Naive thymus-derived CD4-positive, alpha-beta T cell (primary cell): ENCODE measurements around the gene C2CD2L. TPM values are rescaled to one million over a fixed set of nuclear protein-coding genes. Genes with fewer than 3 reads are reported as not detected.

ENCODE experiments used
- ATAC-seq: fragments of 150-1000 bp; cut with Tn5 transposase; 2 replicates; pipeline ENCODE4 v1.10.0; 2021; ENCODE audit warnings: mild to moderate bottlenecking, moderate library complexity
- CTCF ChIA-PET: fragments of 350-600 bp; sonication (Branson Sonifier 250); formaldehyde crosslinking; loops from one replicate; lab custom pipeline; 2021; ENCODE audit warnings: antibody characterized with exemption; lab: Charles Lee
- POLR2A ChIA-PET: fragments of 350-600 bp; sonication (Branson Sonifier 250); formaldehyde crosslinking; loops from one replicate; lab custom pipeline; 2021; ENCODE audit warnings: antibody characterized with exemption, inconsistent platforms; lab: Charles Lee
- DNase-seq, 9 donors: peaks; one replicate each; pipeline versions ENCODE4 v3.0.0 to v3.0.0-alpha.2; 2020 to 2022; ENCODE audit warnings: mixed read lengths in 1 of 9
- H3K27ac ChIP-seq: one replicate; pipeline ENCODE4 v1.7.0; 2013; ENCODE audit warnings: mild to moderate bottlenecking, low read depth, low read length, moderate library complexity
- H3K27me3 ChIP-seq, 2 donors: one replicate each; pipeline ENCODE4 v1.7.0; 2013; ENCODE audit warnings: low read length in 2 of 2, mild to moderate bottlenecking in 2 of 2, moderate library complexity in 2 of 2; ENCODE audit not compliant: control insufficient read depth in 2 of 2, insufficient read depth in 2 of 2
- H3K36me3 ChIP-seq, 3 experiments: 1 replicate in 2 of 3; 2 replicates in 1 of 3; pipeline ENCODE4 v1.7.0; 2013; ENCODE audit warnings: low read length in 3 of 3, mild to moderate bottlenecking in 3 of 3, moderate library complexity in 1 of 3; ENCODE audit not compliant: insufficient read depth in 3 of 3, control insufficient read depth in 2 of 3
- H3K4me1 ChIP-seq, 2 donors: one replicate each; pipeline ENCODE4 v1.7.0; 2013; ENCODE audit warnings: low read length in 2 of 2, mild to moderate bottlenecking in 2 of 2, moderate library complexity in 1 of 2; ENCODE audit not compliant: control insufficient read depth in 2 of 2, insufficient read depth in 2 of 2
- H3K4me3 ChIP-seq: 2 replicates; pipeline ENCODE4 v1.7.0; 2013; ENCODE audit warnings: mild to moderate bottlenecking, low read length
- H3K9me3 ChIP-seq, 3 experiments: 1 replicate in 2 of 3; 2 replicates in 1 of 3; pipeline ENCODE4 v1.7.0; 2013; ENCODE audit warnings: low read length in 3 of 3; ENCODE audit not compliant: control insufficient read depth in 2 of 3
- H3K27ac Mint-ChIP-seq, 9 donors: one replicate each; pipeline ENCODE4 v1.8.0; 2020 to 2022; ENCODE audit warnings: mixed read lengths in 9 of 9, mild to moderate bottlenecking in 8 of 9, moderate library complexity in 5 of 9, inconsistent platforms in 2 of 9
- H3K27me3 Mint-ChIP-seq, 5 donors: one replicate each; pipeline ENCODE4 v1.8.0; 2021 to 2022; ENCODE audit warnings: mixed read lengths in 5 of 5, mild to moderate bottlenecking in 1 of 5
- H3K36me3 Mint-ChIP-seq, 5 donors: one replicate each; pipeline ENCODE4 v1.8.0; 2020 to 2022; ENCODE audit warnings: mixed read lengths in 5 of 5, mild to moderate bottlenecking in 3 of 5, inconsistent platforms in 1 of 5
- H3K4me1 Mint-ChIP-seq, 7 donors: one replicate each; pipeline ENCODE4 v1.8.0; 2020 to 2022; ENCODE audit warnings: mixed read lengths in 7 of 7, mild to moderate bottlenecking in 3 of 7, inconsistent platforms in 1 of 7
- H3K4me3 Mint-ChIP-seq, 10 donors: one replicate each; pipeline ENCODE4 v1.8.0; 2020 to 2022; ENCODE audit warnings: mild to moderate bottlenecking in 10 of 10, mixed read lengths in 10 of 10, moderate library complexity in 6 of 10, inconsistent platforms in 2 of 10
- H3K9me3 Mint-ChIP-seq, 11 donors: one replicate each; pipeline ENCODE4 v1.8.0; 2020 to 2022; ENCODE audit warnings: mixed read lengths in 11 of 11, mild to moderate bottlenecking in 4 of 11, inconsistent platforms in 1 of 11, moderate library complexity in 1 of 11
- intact Hi-C, 2 donors: fragments of 100-400 bp; cut with micrococcal nuclease; formaldehyde crosslinking; loops; one replicate each; pipeline ENCODE4 v1.15.1; 2023
- polyA plus RNA-seq, 2 donors: library from polyadenylated mRNA; unstranded; fragments of 300-500 nt; fragmentation: Illumina TruSeq; gene quantifications; one replicate each; pipeline ENCODE4 v1.2.3, GENCODE V29; 2021
- total RNA-seq, 6 experiments: library from RNA in 5 of 6; stranded (reverse) in 5 of 6; gene quantifications; 1 replicate in 5 of 6; 2 replicates in 1 of 6; pipeline ENCODE4 v1.2.3 and lab custom pipeline; 2021 to 2026

Gene C2CD2L
- total and polyA plus RNA-seq, 7 experiments from 2014 or later: 2.7 to 40.7 (median 29.8) TPM

GRCh38 chr11:119118227-119118626, 11.1 kb downstream of the C2CD2L start:
- ATAC-seq (no peak), DNase-seq (no peak)
- Mint-ChIP-seq H3K4me1 (peaks cover 42 to 67% (median 57%) of the 10 kb centered on the region in 7 donors), H3K9me3 (no peaks in the 10 kb centered on the region), H3K36me3 (peaks cover 5 to 35% (median 15%) of the 10 kb centered on the region in 5 donors), H3K27ac (peak overlapping the region in 1 of 9 donors; percentile 43), H3K27me3 (no peaks in the 10 kb centered on the region), H3K4me3 (peak overlapping the region in 1 of 10 donors; percentile 41)
- peaks cover 0 to 27% (median under 1%) of the 10 kb centered on the region in 3 experiments for H3K36me3 ChIP-seq
- H3K4me1 ChIP-seq: peaks cover 17 to 43% of the 10 kb centered on the region in 2 donors
- H3K27me3 ChIP-seq: no peaks in the 10 kb centered on the region
- ChIA-PET CTCF (interaction anchor here (1.9 kb wide), 1 partner anchor 16 kb away, joined by 9 read pairs; the partner anchor contains the start of gene DPAGT1), POLR2A (interaction anchor here (0.6 to 16.1 kb wide), 5 partner anchors 18 to 670 kb away, joined by 3 to 435 read pairs (median 3); partner anchors contain the start of genes C2CD2L, DPAGT1 and VPS11)
- H3K4me3 ChIP-seq: no peak overlapping the region
- no peak overlapping the region for H3K27ac ChIP-seq
- no peaks in the 10 kb centered on the region for H3K9me3 ChIP-seq
- intact Hi-C loops: no loop called here

GRCh38 chr11:119118946-119119345, 11.8 kb downstream of the C2CD2L start:
- no peaks in the 10 kb centered on the region for H3K9me3 ChIP-seq
- Mint-ChIP-seq H3K4me1 (peaks cover 47 to 69% (median 57%) of the 10 kb centered on the region in 7 donors), H3K36me3 (peaks cover 5 to 34% (median 13%) of the 10 kb centered on the region in 5 donors), H3K27me3 (no peaks in the 10 kb centered on the region), H3K9me3 (no peaks in the 10 kb centered on the region), H3K4me3 (no peak overlapping the region), H3K27ac (no peak overlapping the region)
- no peak for ATAC-seq
- no peak overlapping the region for H3K27ac ChIP-seq
- H3K36me3 ChIP-seq: peaks cover 0 to 22% (median under 1%) of the 10 kb centered on the region in 3 experiments
- ChIA-PET POLR2A (interaction anchor here (0.6 to 16.1 kb wide), 5 partner anchors 18 to 671 kb away, joined by 3 to 435 read pairs (median 3); partner anchors contain the start of genes C2CD2L, DPAGT1 and VPS11), CTCF (interaction anchor here (0.8 to 1.9 kb wide), 2 partner anchors 17 to 237 kb away, joined by 3 to 9 read pairs; partner anchors contain the start of gene DPAGT1)
- no peak overlapping the region for H3K4me3 ChIP-seq
- no peaks in the 10 kb centered on the region for H3K27me3 ChIP-seq
- no peak for DNase-seq
- peaks cover 17 to 43% of the 10 kb centered on the region in 2 donors for H3K4me1 ChIP-seq
- intact Hi-C loops: no loop called here

- Histone ChIP-seq H3K36me3 (peaks cover 0 to 21% (median 4%) of the 10 kb centered on the region in 3 experiments), H3K27me3 (no peaks in the 10 kb centered on the region), H3K9me3 (no peaks in the 10 kb centered on the region), H3K4me3 (peak overlapping the region; percentile 71), H3K4me1 (peaks cover 17 to 27% of the 10 kb centered on the region in 2 donors), H3K27ac (peak overlapping the region; percentile 72)
- Mint-ChIP-seq H3K36me3 (peaks cover 5 to 26% (median 10%) of the 10 kb centered on the region in 5 donors), H3K9me3 (no peaks in the 10 kb centered on the region), H3K27me3 (no peaks in the 10 kb centered on the region), H3K4me3 (peak overlapping the region; percentile 86 to 98 (median 94)), H3K27ac (peak overlapping the region; percentile 78 to 98 (median 95)), H3K4me1 (peaks cover 38 to 64% (median 55%) of the 10 kb centered on the region in 7 donors)
- DNase-seq (peak in 1 of 9 donors; percentile 16), ATAC-seq (no peak)
- ChIA-PET POLR2A (interaction anchor here (0.7 to 16.1 kb wide), 12 partner anchors 9 to 164 kb away, joined by 3 to 435 read pairs (median 3); partner anchors contain the start of genes C2CD2L, DPAGT1, NLRX1 and VPS11), CTCF (interaction anchor here (1.4 to 2.1 kb wide), 3 partner anchors 18 to 64 kb away, joined by 3 to 9 read pairs (median 6); partner anchors contain the start of gene DPAGT1)
- intact Hi-C loops: loop anchor here (1.0 to 5.0 kb wide), 15 partner anchors 13 to 683 kb away; partner anchors contain the start of genes C2CD2L (in 2 of the 2), HYOU1 (in 2 of the 2), RPS25 (in 2 of the 2) and TRAPPC4 (in 2 of the 2)
These were observed 13.5 kb downstream of the C2CD2L start for GRCh38 chr11:119120639-119121007.

GRCh38 chr11:119121008-119121810, 14.1 kb downstream of the C2CD2L start, which contains the start of gene HINFP:
Gene HINFP, plus strand, starts transcription at chr11:119121580. Its CDS starts 5,365 bp downstream, at chr11:119126945.
- Mint-ChIP-seq H3K9me3 (no peaks in the 10 kb centered on the region), H3K4me1 (peaks cover 34 to 58% (median 50%) of the 10 kb centered on the region in 7 donors)

GRCh38 chr11:119121811-119122124, 14.6 kb downstream of the C2CD2L start:
- ChIA-PET CTCF (interaction anchor here (0.7 to 2.1 kb wide), 3 partner anchors 12 to 68 kb away, joined by 3 to 9 read pairs (median 4); partner anchors contain the start of gene DPAGT1), POLR2A (interaction anchor here (0.8 to 16.1 kb wide), 12 partner anchors 10 to 545 kb away, joined by 3 to 435 read pairs (median 3); partner anchors contain the start of genes C2CD2L, DPAGT1 and VPS11)
- Mint-ChIP-seq H3K27me3 (no peaks in the 10 kb centered on the region), H3K27ac (peak overlapping the region; percentile 78 to 98 (median 95)), H3K4me3 (peak overlapping the region; percentile 86 to 98 (median 94)), H3K36me3 (peaks cover 5 to 20% (median 10%) of the 10 kb centered on the region in 5 donors), H3K9me3 (no peaks in the 10 kb centered on the region), H3K4me1 (peaks cover 36 to 56% (median 48%) of the 10 kb centered on the region in 7 donors)
- Histone ChIP-seq H3K27ac (peak overlapping the region; percentile 85), H3K27me3 (no peaks in the 10 kb centered on the region), H3K36me3 (peaks cover 0 to 21% (median 4%) of the 10 kb centered on the region in 3 experiments), H3K4me3 (peak overlapping the region; percentile 71), H3K4me1 (peaks cover 17% of the 10 kb centered on the region in 2 donors), H3K9me3 (no peaks in the 10 kb centered on the region)
- DNase-seq (no peak), ATAC-seq (peak; percentile 0)
- intact Hi-C loops: loop anchor here (1.0 to 5.0 kb wide), 15 partner anchors 14 to 684 kb away; partner anchors contain the start of genes C2CD2L (in 2 of the 2), HYOU1 (in 2 of the 2), RPS25 (in 2 of the 2) and TRAPPC4 (in 2 of the 2)

More at GRCh38 chr11:119121008-119121810, 14.1 kb downstream of the C2CD2L start, which contains the start of gene HINFP:
- CTCF ChIA-PET: interaction anchor here (0.7 to 2.1 kb wide), 5 partner anchors 12 to 69 kb away, joined by 3 to 9 read pairs (median 4); partner anchors contain the start of gene DPAGT1
- Histone ChIP-seq H3K36me3 (peaks cover 0 to 21% (median 4%) of the 10 kb centered on the region in 3 experiments), H3K4me1 (peaks cover 17 to 23% of the 10 kb centered on the region in 2 donors), H3K4me3 (peak within 1 kb of the TSS; percentile 71), H3K27ac (peak within 1 kb of the TSS; percentile 85), H3K27me3 (no peaks in the 10 kb centered on the region), H3K9me3 (no peaks in the 10 kb centered on the region)
- intact Hi-C loops: loop anchor here (1.0 to 5.0 kb wide), 15 partner anchors 14 to 684 kb away; partner anchors contain the start of genes C2CD2L (in 2 of the 2), HYOU1 (in 2 of the 2), RPS25 (in 2 of the 2) and TRAPPC4 (in 2 of the 2)
- Mint-ChIP-seq H3K27me3 (no peaks in the 10 kb centered on the region), H3K36me3 (peaks cover 5 to 22% (median 10%) of the 10 kb centered on the region in 5 donors), H3K4me3 (peak within 1 kb of the TSS; percentile 86 to 98 (median 94)), H3K27ac (peak within 1 kb of the TSS; percentile 78 to 98 (median 95))
- peak; percentile 92 to 100 (median 98) for DNase-seq
- POLR2A ChIA-PET: interaction anchor here (0.7 to 16.1 kb wide), 14 partner anchors 8 to 186 kb away, joined by 3 to 435 read pairs (median 3); partner anchors contain the start of genes C2CD2L, DPAGT1, NLRX1 and VPS11
- ATAC-seq: peak; percentile 99
